Glomerular endothelial cell (primary cell): ENCODE data around the gene SLCO3A1. TPM values are rescaled to one million over a fixed set of nuclear protein-coding genes. Genes with fewer than 3 reads are reported as not detected.

Source experiments
- DNase-seq: peaks from one replicate; pipeline ENCODE4 v3.0.0-alpha.2; 2011; ENCODE audit warnings: low read depth, low spot score; ENCODE audit errors: extremely low read depth
- total RNA-seq: library from RNA; depleted of rRNA; stranded (reverse); fragments of >200 nt; gene quantifications from 2 replicates; pipeline ENCODE4 v1.2.3, GENCODE V29; 2015

Gene SLCO3A1
- total RNA-seq, 1 donor from 2014 or later = 7.0 TPM

GRCh38 chr15:91908391-91908790 lies 54.9 kb downstream of the SLCO3A1 start:
- no peak for DNase-seq

- no peak for DNase-seq
Observed at GRCh38 chr15:91909111-91909510, 55.6 kb downstream of the SLCO3A1 start.

GRCh38 chr15:91909574-91909973 lies 56.1 kb downstream of the SLCO3A1 start:
- no peak for DNase-seq

- no peak for DNase-seq
Observed at GRCh38 chr15:91911844-91912243, 58.3 kb downstream of the SLCO3A1 start.

GRCh38 chr15:91912336-91912735 lies 58.8 kb downstream of the SLCO3A1 start:
- DNase-seq = no peak

- DNase-seq = no peak
Observed at GRCh38 chr15:91913560-91913959, 60.1 kb downstream of the SLCO3A1 start.

GRCh38 chr15:91915576-91915975 lies 62.1 kb downstream of the SLCO3A1 start:
- DNase-seq = no peak

- DNase-seq = no peak
Observed at GRCh38 chr15:91916051-91916450, 62.5 kb downstream of the SLCO3A1 start.

- DNase-seq = no peak
Observed at GRCh38 chr15:91917686-91918360, 64.3 kb downstream of the SLCO3A1 start.

GRCh38 chr15:91919014-91919534 lies 65.6 kb downstream of the SLCO3A1 start:
- no peak for DNase-seq

GRCh38 chr15:91921188-91921842 lies 67.8 kb downstream of the SLCO3A1 start:
- DNase-seq = no peak

- no peak for DNase-seq
Observed at GRCh38 chr15:91921843-91922198, 68.3 kb downstream of the SLCO3A1 start.

- no peak for DNase-seq
Observed at GRCh38 chr15:91922646-91923547, 69.4 kb downstream of the SLCO3A1 start.

- no peak for DNase-seq
Observed at GRCh38 chr15:91924183-91924582, 70.7 kb downstream of the SLCO3A1 start.

GRCh38 chr15:91924837-91925495 lies 71.5 kb downstream of the SLCO3A1 start:
- no peak for DNase-seq

GRCh38 chr15:91925794-91926193 lies 72.3 kb downstream of the SLCO3A1 start:
- no peak for DNase-seq

- no peak for DNase-seq
Observed at GRCh38 chr15:91926908-91927270, 73.4 kb downstream of the SLCO3A1 start.

- no peak for DNase-seq
Observed at GRCh38 chr15:91927585-91927984, 74.1 kb downstream of the SLCO3A1 start.

GRCh38 chr15:91928675-91929074 lies 75.2 kb downstream of the SLCO3A1 start:
- DNase-seq = no peak

- no peak for DNase-seq
Observed at GRCh38 chr15:91929509-91929908, 76.0 kb downstream of the SLCO3A1 start.

- DNase-seq = no peak
Observed at GRCh38 chr15:91930092-91930491, 76.6 kb downstream of the SLCO3A1 start.
